Natural killer cell treated with Interleukin-12 subunit alpha and Interleukin-12 subunit beta and Interleukin-15 and Interleukin-18, amount 100 ng/mL, for 72 hours (primary cell): ENCODE data around the gene RMRP. TPM values are rescaled to one million over a fixed set of nuclear protein-coding genes. Genes with fewer than 3 reads are reported as not detected.

Experiments
- ATAC-seq, 2 donors: fragments of 150-1000 bp; cut with Tn5 transposase in 1 of 2; sonication (Bioruptor Pico), chemical (Tn5 transposase) in 1 of 2; 2 replicates each; pipeline ENCODE4 v1.10.0; 2021
- DNase-seq: peaks from one replicate; pipeline ENCODE4 v3.0.0; 2022; ENCODE audit warnings: low spot score
- H3K27ac Mint-ChIP-seq, 2 donors: 1 replicate in 1 of 2; 2 replicates in 1 of 2; pipeline ENCODE4 v1.8.0; 2022; ENCODE audit warnings: mixed read lengths in 2 of 2, mild to moderate bottlenecking in 1 of 2, moderate library complexity in 1 of 2
- H3K27me3 Mint-ChIP-seq, 2 donors: 1 replicate in 1 of 2; 2 replicates in 1 of 2; pipeline ENCODE4 v1.8.0; 2022; ENCODE audit warnings: mixed read lengths in 2 of 2
- H3K36me3 Mint-ChIP-seq: one replicate; pipeline ENCODE4 v1.8.0; 2022; ENCODE audit warnings: mixed read lengths
- H3K4me1 Mint-ChIP-seq, 2 donors: 1 replicate in 1 of 2; 2 replicates in 1 of 2; pipeline ENCODE4 v1.8.0; 2022; ENCODE audit warnings: low read depth in 2 of 2, mixed read lengths in 2 of 2, mild to moderate bottlenecking in 1 of 2
- H3K4me3 Mint-ChIP-seq: one replicate; pipeline ENCODE4 v1.8.0; 2022; ENCODE audit warnings: mixed read lengths
- H3K9me3 Mint-ChIP-seq: 2 replicates; pipeline ENCODE4 v1.8.0; 2022; ENCODE audit warnings: mixed read lengths
- total RNA-seq, 2 donors: library from RNA; stranded (reverse); gene quantifications; one replicate each; pipeline ENCODE4 v1.2.3, GENCODE V29; 2022

The RMRP gene
- total RNA-seq, 2 donors from 2014 or later = 3,856 to 4,437 TPM

DNA sequence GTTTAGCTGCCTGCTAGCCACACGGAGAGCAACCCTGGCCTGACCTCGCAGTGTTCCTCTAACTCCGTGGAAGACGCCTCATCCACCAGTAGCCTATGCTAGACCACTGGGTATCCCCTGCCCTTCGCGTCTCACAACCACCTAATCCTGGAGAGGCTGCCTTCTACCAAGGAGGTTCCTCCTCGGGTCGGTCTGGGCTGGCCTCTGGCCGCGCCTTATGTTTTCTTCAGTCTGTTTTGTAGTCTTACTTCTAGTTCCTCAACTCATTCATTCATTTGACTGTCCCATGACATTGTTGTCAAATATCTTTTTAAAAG, 33.5 kb upstream of the RMRP start:
- ATAC-seq (peak in 1 of 2 donors; percentile 47), DNase-seq (no peak)
- Mint-ChIP-seq H3K27me3 (no peaks in the 10 kb centered on the region), H3K9me3 (no peaks in the 10 kb centered on the region), H3K36me3 (no peaks in the 10 kb centered on the region), H3K27ac (peak overlapping the region; percentile 16 to 58), H3K4me1 (peaks cover 6 to 16% of the 10 kb centered on the region in 2 donors), H3K4me3 (peak overlapping the region; percentile 91)

DNA sequence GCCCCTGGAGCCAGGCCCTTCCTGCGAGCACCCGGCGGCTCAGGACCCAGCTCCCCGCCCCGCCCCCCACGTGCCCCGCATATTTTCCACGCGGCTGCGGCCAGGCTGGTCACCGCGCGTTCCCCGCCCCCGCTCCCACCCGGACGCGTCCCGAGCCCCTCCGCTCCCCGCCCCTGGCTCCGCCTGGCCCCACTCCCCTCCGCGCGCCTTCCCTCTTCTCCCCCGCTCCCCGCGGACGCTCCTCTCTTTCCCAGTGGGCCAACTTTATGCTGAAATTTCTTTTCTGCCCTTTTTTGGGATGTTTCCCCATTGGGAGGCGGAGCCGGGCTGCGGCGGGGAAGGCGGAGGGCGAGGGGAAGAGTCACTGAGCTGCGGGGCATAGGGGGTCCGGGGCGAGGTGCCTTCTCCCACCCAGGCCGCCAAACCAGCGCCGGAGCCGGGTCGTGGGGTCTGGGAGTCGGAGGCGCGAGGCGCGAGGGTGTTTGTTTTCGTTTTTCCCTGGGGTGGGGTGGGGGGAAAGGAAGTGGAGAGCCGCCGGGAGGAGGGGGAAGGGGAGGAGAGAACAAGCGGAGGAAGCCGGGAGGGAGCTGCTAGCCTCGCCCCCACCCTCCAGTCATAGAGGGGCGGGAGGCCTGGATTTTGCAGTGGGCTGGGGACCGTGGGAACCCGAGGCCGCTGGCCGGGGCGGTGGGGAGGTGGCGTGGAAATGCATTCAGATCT, 33.0 kb upstream of the RMRP start:
- no peak for DNase-seq
- ATAC-seq = peak; percentile 65 to 69
- Mint-ChIP-seq H3K27ac (peak overlapping the region; percentile 16 to 58), H3K9me3 (no peaks in the 10 kb centered on the region), H3K27me3 (no peaks in the 10 kb centered on the region), H3K4me3 (peak overlapping the region; percentile 91), H3K4me1 (peaks cover 5 to 16% of the 10 kb centered on the region in 2 donors), H3K36me3 (no peaks in the 10 kb centered on the region)

DNA sequence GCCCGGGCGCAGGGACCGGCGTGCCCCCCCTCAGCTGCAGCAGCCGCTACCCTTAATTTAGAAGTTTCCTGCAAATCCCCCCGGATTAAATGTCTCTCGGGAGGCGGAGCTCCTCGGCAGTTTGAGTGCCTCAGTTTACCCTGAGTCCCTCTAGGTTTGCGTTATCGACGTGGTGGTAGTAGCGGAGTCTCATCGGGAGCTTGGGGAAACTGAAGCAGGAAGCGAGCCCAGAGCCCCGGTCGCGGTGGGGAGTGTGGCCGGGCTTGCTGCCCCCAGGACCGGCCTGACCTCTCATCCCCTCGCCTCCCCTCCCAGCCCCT, 32.4 kb upstream of the RMRP start:
- DNase-seq (no peak), ATAC-seq (no peak)
- H3K4me3 Mint-ChIP-seq = peak overlapping the region; percentile 91
- no peaks in the 10 kb centered on the region for H3K27me3 Mint-ChIP-seq
- no peak overlapping the region for H3K27ac Mint-ChIP-seq
- H3K9me3 Mint-ChIP-seq = no peaks in the 10 kb centered on the region
- no peaks in the 10 kb centered on the region for H3K36me3 Mint-ChIP-seq
- H3K4me1 Mint-ChIP-seq = peaks cover 5 to 16% of the 10 kb centered on the region in 2 donors

DNA sequence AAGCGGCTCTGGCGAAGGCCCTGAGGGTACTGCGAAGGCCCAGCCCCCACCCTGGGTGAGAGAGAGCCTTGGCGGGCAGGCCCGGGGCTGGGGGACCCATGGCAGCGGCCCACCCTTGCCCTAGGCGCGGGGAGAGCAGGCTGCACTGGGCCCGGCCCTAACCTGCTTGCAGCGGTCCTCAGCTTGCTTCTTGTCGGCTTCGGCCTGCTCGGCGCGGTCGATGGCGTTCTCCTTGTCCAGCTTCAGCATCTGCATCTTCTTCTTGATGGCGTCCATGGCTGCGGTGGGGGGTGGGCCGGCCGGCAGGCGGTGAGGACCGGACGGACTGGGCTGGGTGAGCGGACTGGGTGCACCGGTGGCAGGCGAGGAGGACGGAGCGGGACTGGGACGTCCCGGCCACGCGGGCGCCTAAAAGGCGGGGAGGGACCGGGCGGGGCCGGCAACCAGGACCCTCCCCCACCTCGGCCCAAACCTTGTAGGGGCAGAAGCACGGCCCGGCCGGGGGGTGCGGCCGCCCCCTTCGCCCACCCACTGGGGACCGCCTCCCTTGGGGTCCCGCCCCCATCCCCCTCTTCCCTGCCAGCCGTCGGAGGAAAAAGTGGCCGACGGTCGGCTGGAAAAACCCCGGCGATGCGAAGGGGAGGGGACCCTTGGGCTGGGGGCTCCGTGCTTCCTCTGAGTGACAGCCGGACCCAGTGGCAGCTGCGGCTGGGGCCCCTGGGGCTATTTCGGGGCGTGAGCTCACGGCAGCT, 31.9 kb upstream of the RMRP start, which contains the start of gene TPM2:
TSS of gene TPM2 (minus strand) at position 384 of the 752 bp plus-strand sequence. CDS start at position 276, 108 bp downstream.
- Mint-ChIP-seq H3K9me3 (no peaks in the 10 kb centered on the region), H3K27ac (peak within 1 kb of the TSS; percentile 16 to 58), H3K4me3 (peak within 1 kb of the TSS; percentile 91), H3K36me3 (no peaks in the 10 kb centered on the region), H3K4me1 (peaks cover 5 to 16% of the 10 kb centered on the region in 2 donors), H3K27me3 (no peaks in the 10 kb centered on the region)
- DNase-seq (no peak), ATAC-seq (no peak)

DNA sequence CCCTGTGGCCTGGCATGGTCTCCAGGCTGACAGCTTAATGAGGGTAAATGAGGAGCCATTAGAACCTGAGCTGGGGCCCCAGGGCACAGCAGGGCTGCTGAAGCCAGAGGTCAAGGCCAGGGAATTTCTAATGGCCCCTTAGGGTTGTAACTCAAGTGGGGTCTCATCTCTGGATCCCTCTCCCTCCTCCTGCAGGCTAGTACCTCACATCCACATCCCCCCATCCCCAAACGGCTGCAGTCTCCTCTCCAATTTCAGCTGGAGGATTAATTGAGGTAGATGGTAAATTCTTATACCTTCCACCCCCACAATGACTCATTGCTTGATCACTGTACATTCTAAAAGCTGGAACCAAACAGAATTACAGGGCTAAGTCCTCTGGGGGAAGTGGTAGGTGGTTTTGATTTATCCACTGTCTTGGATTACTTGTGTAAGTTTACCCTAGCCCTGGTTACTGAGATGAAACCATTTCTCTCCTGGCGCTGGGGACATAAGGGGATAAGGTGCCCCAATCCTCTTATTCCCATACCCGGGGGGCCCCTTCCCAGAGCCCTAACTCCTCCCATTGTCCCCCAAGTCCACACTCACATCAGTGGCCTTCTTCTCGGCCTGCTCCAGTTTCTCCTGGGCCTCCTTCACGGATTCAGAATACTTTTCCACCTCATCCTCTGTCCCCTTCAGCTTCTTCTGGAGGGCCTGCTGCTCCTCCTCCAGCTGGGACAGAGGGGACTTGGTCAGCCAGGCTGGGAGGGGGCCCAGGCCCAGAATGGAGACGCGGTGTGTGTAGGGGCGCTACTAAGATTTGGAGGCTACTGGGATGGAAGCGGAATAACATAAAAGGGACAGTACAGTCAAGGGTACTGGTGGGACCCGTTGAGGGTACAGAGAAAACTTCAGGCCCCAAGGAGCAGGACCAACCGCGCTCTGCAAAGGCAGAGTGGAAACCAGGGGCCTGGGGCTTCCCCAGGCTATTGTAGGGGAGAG, 31.0 kb upstream of the RMRP start:
- Mint-ChIP-seq H3K36me3 (no peaks in the 10 kb centered on the region), H3K4me3 (peak overlapping the region; percentile 31), H3K27me3 (no peaks in the 10 kb centered on the region), H3K27ac (no peak overlapping the region), H3K9me3 (no peaks in the 10 kb centered on the region), H3K4me1 (peaks cover 5 to 16% of the 10 kb centered on the region in 2 donors)
- DNase-seq (no peak), ATAC-seq (no peak)

DNA sequence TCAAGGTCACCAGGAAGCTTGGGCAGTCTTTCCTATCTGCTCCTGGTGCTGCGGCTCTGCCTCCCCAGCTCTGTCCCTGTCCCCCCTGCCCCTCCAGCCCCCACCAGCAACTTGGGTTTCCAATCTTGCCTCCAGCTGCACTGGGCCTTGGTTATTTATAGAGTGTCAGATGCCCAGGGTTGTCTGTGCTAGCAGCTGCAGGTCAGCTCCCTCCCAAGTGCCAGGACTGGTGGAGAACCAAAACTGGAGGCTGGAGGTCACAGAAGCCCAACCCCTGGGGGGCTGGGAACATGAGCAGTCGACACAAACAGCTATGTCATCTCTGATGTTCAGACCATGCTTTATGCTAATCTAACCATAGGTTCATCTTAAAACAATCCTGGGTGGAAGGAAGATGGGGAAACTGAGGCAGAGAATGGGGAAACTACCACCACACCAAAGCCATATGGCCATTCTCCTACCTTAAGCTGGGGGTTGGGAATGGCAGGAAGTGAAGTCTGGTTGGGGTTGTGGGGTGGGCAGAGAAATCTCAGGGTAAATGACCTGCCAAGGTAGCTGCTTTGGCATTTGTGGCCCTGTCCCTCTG, 30.2 kb upstream of the RMRP start:
- no peaks in the 10 kb centered on the region for H3K36me3 Mint-ChIP-seq

DNA sequence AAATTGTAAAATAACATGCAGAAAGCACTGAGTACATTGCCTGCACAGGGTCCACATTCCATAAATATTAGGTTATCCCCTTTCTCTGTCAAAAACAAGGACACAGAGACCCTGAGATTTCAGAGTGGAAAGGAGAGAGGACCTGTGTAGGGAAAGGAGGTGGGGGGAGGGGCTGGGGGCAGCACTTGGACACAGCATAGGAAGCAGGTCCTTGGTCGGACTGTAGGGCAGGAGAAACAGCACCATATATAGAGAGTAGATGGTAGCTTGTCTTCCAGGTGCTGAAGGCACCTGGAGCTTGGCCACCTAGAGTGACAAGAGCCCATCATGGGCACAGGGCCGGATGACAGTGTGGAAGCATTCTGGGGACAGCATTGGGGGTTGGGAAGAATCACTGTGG, 29.5 kb upstream of the RMRP start:
- no peaks in the 10 kb centered on the region for H3K36me3 Mint-ChIP-seq
- no peak for DNase-seq
- peaks cover 5 to 16% of the 10 kb centered on the region in 2 donors for H3K4me1 Mint-ChIP-seq
- H3K9me3 Mint-ChIP-seq = no peaks in the 10 kb centered on the region
- ATAC-seq = no peak
- no peak overlapping the region for H3K27ac Mint-ChIP-seq
- H3K27me3 Mint-ChIP-seq = no peaks in the 10 kb centered on the region
- no peak overlapping the region for H3K4me3 Mint-ChIP-seq

More for the DNA sequence above, 30.2 kb upstream of the RMRP start:
- DNase-seq (no peak), ATAC-seq (no peak)
- H3K27me3 Mint-ChIP-seq = no peaks in the 10 kb centered on the region
- H3K27ac Mint-ChIP-seq = no peak overlapping the region
- peaks cover 5 to 16% of the 10 kb centered on the region in 2 donors for H3K4me1 Mint-ChIP-seq
- no peak overlapping the region for H3K4me3 Mint-ChIP-seq
- H3K9me3 Mint-ChIP-seq = no peaks in the 10 kb centered on the region

DNA sequence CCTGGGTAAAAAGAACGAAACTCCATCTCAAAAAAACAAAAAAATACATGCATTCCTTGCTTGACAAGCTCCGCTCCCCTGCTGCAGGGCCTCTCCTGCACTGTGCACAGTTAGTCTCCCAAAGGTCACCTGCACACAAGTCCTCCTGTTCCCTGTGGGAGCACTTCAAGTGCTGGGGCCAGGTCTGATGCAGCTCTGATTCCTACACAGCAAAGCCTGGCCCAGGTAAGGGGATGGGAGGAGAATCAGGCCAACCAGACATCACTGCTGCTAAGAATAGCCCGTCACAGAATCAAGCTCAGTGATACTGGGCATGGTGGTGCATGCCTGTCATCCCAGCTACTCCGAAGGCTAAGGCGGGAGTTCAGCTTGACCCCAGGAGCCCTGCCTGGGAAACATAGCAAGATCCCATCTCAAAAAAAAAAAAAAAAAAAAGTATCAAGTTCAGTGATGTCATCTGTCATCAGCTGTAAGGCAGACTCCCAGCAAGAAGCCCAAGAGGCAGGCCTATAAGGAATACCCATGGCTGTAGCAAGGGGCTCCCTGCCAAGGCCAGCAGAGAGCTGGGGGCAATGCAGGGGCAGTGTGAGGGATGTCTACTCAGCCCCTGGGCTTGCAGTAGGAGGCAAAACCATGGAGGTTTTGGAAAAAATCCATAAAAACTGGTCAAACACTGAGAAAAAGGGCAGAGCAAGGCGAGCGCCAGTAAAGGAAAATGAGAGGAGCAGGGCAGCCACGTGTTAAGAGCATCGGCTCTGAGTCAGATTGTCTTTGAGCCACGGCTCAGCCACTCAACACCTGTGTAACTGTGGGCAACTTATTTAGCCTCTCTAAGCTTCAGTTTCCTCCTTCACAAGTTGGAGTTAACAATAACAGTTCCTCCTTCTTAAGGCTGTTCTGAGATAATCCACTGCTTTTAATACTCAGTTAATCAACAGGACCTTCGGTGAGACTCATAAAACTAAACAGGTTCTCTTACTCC, 28.7 kb upstream of the RMRP start:
- ATAC-seq = no peak
- no peaks in the 10 kb centered on the region for H3K9me3 Mint-ChIP-seq
- no peak overlapping the region for H3K27ac Mint-ChIP-seq

DNA sequence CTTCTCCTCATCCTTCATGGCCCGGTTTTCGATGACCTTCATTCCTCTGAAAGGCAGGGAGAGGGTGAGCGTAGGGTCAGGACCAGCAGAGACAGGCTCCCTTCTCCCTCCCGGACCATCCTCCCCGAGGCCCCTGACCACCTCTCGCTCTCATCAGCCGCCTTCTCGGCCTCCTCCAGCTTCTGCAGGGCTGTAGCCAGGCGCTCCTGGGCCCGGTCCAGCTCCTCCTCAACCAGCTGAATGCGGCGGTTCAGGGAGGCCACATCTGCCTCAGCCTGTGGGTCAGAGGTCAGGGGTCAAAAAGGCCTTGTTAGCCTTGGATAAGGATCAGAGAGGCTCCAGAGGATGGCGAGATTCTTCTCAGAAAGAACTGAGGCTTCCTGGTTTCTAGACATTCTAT, 27.7 kb upstream of the RMRP start:
- Mint-ChIP-seq H3K27me3 (no peaks in the 10 kb centered on the region), H3K4me1 (peaks cover 3 to 11% of the 10 kb centered on the region in 2 donors), H3K4me3 (no peak overlapping the region), H3K27ac (no peak overlapping the region), H3K9me3 (no peaks in the 10 kb centered on the region), H3K36me3 (no peaks in the 10 kb centered on the region)
- no peak for ATAC-seq
- DNase-seq = no peak

More for the DNA sequence above, 28.7 kb upstream of the RMRP start:
- DNase-seq = no peak
- Mint-ChIP-seq H3K36me3 (no peaks in the 10 kb centered on the region), H3K4me3 (no peak overlapping the region), H3K27me3 (no peaks in the 10 kb centered on the region), H3K4me1 (peaks cover 4 to 11% of the 10 kb centered on the region in 2 donors)

DNA sequence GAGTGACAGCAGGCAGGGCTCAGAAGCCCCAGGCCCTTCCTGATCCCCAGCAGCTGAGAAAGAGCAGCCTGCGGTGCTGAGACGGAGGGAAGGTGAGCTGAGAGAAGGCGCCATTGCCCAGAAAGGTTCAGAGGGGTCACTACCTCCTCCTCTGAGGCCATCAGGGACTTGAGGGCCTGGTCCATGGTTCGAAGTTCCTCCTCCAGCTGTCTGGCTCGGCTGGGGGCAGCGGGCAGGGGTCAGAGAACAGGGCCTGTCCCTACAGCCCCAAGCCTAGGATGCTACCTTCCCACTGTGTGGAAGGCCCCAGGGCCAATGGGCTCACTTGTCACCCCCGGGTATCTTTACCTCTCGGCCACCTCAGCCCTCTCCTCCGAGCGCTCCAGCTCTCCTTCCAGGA, 27.1 kb upstream of the RMRP start:
- H3K27me3 Mint-ChIP-seq = no peaks in the 10 kb centered on the region
- H3K27ac Mint-ChIP-seq = no peak overlapping the region

DNA sequence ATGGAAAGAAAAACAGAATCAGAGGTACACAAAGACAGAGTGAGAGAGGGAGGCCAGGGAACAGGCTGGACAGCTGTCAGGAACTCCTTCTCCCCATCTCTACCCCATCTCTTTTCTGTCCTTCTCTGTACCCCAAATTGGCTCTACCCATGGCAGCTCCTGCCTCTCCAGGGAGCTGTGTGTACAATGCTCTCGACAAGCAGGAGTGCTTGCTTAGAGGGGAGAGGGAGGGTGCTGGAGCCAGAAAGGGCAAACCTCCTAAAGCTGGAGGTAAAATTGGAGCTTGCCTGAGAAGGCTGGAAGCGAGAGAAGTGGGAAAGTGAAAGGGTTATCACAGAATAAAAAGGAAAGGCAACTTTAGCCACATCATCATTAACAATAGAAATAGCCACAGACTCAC, 25.5 kb upstream of the RMRP start:
- no peak for ATAC-seq
- no peaks in the 10 kb centered on the region for H3K9me3 Mint-ChIP-seq
- no peak overlapping the region for H3K4me3 Mint-ChIP-seq
- H3K4me1 Mint-ChIP-seq = peaks cover 3 to 5% of the 10 kb centered on the region in 2 donors
- no peak for DNase-seq
- H3K27ac Mint-ChIP-seq = no peak overlapping the region
- no peaks in the 10 kb centered on the region for H3K27me3 Mint-ChIP-seq
- H3K36me3 Mint-ChIP-seq = no peaks in the 10 kb centered on the region

More for the DNA sequence above, 27.1 kb upstream of the RMRP start:
- H3K9me3 Mint-ChIP-seq = no peaks in the 10 kb centered on the region
- no peak overlapping the region for H3K4me3 Mint-ChIP-seq
- DNase-seq (no peak), ATAC-seq (no peak)
- H3K4me1 Mint-ChIP-seq = peaks cover 3 to 11% of the 10 kb centered on the region in 2 donors
- no peaks in the 10 kb centered on the region for H3K36me3 Mint-ChIP-seq

DNA sequence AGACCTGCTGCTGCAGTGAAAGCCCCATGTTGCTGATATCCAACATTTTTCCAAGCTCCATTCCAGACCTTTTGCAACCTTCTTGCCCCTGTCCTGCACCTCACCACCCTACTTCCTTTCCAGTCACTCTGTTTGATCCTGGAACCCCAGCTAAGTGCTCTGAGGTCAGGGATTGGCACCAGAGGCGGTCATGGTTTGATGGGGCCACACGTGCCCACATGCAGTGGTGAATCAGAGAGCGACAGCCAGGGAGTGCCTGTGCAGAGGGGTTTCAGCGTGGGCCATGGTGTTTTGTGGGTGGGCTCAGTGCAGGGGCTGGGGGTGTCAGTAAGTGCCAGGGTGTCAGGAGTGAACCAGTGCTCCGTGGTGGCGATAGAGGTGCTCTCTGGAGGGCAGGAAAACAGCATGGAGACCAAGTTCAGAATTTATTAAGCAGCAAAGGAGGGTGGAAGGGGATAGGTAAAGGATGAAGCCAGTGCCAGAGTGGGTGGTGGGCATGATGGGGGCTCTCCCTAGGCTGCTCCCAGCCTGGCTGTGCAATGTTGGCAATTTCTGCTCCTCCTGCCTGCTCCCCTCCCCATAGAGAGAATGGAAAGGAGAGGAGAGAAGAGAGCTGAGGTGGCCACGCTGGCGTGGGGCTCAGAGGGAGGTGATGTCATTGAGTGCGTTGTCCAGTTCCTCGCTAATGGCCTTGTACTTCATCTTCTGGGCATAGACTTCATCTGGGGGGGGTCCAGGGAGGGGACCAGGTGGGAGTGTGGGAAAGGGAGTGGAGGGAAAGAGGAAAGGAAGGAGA, 24.9 kb upstream of the RMRP start:
- Mint-ChIP-seq H3K27ac (no peak overlapping the region), H3K36me3 (no peaks in the 10 kb centered on the region), H3K9me3 (no peaks in the 10 kb centered on the region), H3K27me3 (no peaks in the 10 kb centered on the region), H3K4me1 (peaks cover 3 to 5% of the 10 kb centered on the region in 2 donors), H3K4me3 (no peak overlapping the region)
- no peak for DNase-seq
- no peak for ATAC-seq
